GM19468 (cell line): ENCODE results near the gene NPHS1.

Source experiments
- ATAC-seq: cut with Tn5 transposase; IDR thresholded peaks from one replicate; pipeline ENCODE4 v1.9.1; 2021; ENCODE audit warnings: mild to moderate bottlenecking, moderate library complexity, moderate number of reproducible peaks; ENCODE audit not compliant: unreplicated experiment; ENCODE audit errors: extremely low read depth

Gene NPHS1

GRCh38 chr19:35777086-35777841 lies 75.0 kb downstream of the NPHS1 start:
- ATAC-seq, result no peak

DNA sequence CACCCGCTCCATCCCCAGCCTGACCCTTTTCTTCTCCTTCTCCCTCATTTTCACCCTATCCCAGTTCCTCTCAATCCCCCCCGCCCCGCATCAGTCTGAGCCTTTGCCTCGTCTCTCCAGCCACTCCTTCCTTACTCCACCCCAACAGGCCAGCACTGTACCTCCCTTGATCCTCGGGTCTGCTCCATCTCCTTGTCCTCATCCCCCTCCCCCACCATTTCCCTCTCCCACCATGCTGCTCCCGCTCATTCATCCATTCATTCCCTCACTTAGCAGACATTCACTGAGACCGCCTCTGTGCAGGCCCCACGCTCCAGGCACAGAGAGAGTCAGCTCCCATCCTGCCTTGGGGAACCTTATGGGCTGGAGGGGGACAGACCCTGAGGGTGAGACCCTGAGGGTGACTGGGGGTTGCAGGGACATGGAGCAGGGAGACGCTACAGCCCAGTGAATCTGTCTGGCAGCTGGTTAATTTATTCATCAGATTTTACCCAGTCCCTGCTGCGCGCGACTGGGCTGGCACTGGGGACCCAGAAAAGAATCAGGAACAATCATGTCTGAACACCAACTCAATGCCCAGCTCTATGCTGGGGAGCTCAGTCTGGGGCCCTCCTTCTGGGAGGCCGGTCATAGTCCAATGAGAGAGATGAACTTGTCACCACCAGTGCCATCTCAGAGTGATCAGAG lies 76.1 kb downstream of the NPHS1 start:
- no peak for ATAC-seq
